Thyroid gland (tissue), 4 donors: ENCODE data around the gene SPTA1. TPM values are rescaled to one million over a fixed set of nuclear protein-coding genes. Genes with fewer than 3 reads are reported as not detected.

Experiments
- DNase-seq, 2 donors: peaks; one replicate each; pipeline ENCODE4 v3.0.0-alpha.2; 2019
- H3K27ac ChIP-seq, 3 donors: fragments of 200-600 bp; sonication (generic); 1 replicate in 2 of 3; 2 replicates in 1 of 3; pipeline ENCODE4 v1.5.1; 2016 to 2019; ENCODE audit warnings: mild to moderate bottlenecking in 1 of 3, moderate library complexity in 1 of 3
- H3K27me3 ChIP-seq: fragments of 200-600 bp; sonication (generic); one replicate; pipeline ENCODE4 v1.5.1; 2019
- H3K36me3 ChIP-seq, 2 donors: fragments of 200-600 bp; sonication (generic); one replicate each; pipeline ENCODE4 v1.5.1; 2016 to 2019
- H3K4me1 ChIP-seq, 2 donors: fragments of 200-600 bp; sonication (generic); one replicate each; pipeline ENCODE4 v1.5.1; 2017 to 2019
- H3K4me3 ChIP-seq, 3 donors: fragments of 200-600 bp; sonication (generic); replicated peaks in 1 of 3; 1 replicate in 2 of 3; 2 replicates in 1 of 3; pipeline ENCODE4 v1.5.1; 2016; ENCODE audit warnings: mild to moderate bottlenecking in 1 of 3
- H3K9me3 ChIP-seq: fragments of 200-600 bp; sonication (generic); one replicate; pipeline ENCODE4 v1.5.1; 2017
- CTCF ChIP-seq, 6 experiments: fragments of 200-600 bp in 3 of 6; fragments of 450-650 bp in 3 of 6; sonication (generic) in 3 of 6; IDR thresholded peaks; one replicate each; pipeline ENCODE4 v1.5.1; 2016 to 2019; ENCODE audit warnings: antibody characterized with exemption in 6 of 6, mild to moderate bottlenecking in 2 of 6, inconsistent platforms in 1 of 6, moderate library complexity in 1 of 6
- POLR2A ChIP-seq, 2 donors: fragments of 450-650 bp; IDR thresholded peaks; one replicate each; pipeline ENCODE4 v1.6.1; 2017; ENCODE audit warnings: antibody characterized with exemption in 2 of 2, mild to moderate bottlenecking in 2 of 2, moderate library complexity in 1 of 2
- WGBS, 2 donors: methylation state at CpG; one replicate each; pipeline ENCODE4 v1.1.5; 2017; 5-methylcytosine and 5-hydroxymethylcytosine counted together
- intact Hi-C: fragments of 100-400 bp; cut with DNase I; formaldehyde crosslinking; loops from one replicate; pipeline ENCODE4 v1.15.1; 2023
- total RNA-seq, 4 donors: library from RNA; depleted of rRNA; stranded (reverse); fragments of >200 nt; gene quantifications; one replicate each; pipeline ENCODE4 v1.2.3, GENCODE V29; 2016

Gene SPTA1
- total RNA-seq, 4 donors from 2014 or later = 0.10 to 0.11 TPM; not detected in 2

DNA sequence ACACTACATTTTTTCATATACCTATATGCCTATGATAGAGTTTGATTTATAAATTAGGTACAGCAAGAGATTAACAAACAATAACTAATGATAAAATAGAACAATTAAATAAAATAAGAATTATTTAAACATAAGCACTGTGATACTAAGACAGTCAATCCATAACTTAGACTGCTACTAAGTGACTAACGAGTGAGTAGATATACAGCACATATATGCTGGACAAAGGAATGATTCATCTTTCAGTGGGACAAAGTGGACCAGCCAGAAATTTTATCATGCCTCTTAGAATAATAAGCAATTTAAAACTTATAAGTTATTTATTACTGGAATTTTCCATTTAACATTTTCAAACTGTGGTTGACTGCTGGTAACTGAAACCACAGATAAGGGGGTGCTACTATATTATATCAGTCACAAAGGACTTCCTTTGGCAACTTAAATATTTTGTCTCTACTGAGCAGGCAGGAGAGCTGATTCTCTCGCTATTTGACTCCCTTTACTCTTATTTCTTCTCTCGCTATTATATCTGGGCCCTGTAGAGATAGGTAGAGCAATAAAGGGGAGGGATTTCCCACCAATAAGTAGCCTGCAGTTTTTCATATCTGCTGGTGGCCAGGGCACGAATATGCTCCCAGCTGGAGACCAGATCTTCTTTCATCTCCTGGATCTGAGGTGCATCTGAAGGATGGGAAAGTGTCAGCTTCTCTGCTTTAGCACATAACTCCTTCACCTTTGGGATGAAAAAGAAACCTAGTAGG, 10.8 kb downstream of the SPTA1 start:
- intact Hi-C loops = no loop called here
- 74 to 77% methylated on average over 4 of the region's 4 CpGs for WGBS, 2 donors
- TF ChIP-seq CTCF (IDR thresholded peaks at IDR 0.05) (no peak), POLR2A (IDR thresholded peaks at IDR 0.05) (no peak)

DNA sequence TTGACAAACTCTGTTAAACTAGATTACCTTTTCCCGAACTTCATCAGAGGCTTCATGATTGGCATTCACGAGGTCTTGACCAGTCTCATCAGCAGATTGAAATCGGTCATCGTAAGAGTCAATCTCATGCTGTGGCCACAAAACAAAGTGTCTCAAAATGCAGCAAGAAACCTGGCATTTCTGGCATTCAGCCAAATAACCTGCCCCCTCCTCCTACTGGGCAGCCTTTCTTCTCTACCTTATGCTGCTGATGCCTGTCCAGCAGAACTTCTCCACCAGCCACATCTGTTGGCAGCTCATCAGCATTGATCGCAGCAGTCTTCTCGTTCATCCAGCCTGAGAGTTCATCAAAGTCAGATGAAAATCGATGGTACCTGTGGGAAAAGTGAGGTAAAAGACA, 12.2 kb downstream of the SPTA1 start:
- TF ChIP-seq POLR2A (IDR thresholded peaks at IDR 0.05) (no peak), CTCF (IDR thresholded peaks at IDR 0.05) (no peak)
- Histone ChIP-seq H3K27me3 (no peaks in the 10 kb centered on the region), H3K36me3 (no peaks in the 10 kb centered on the region), H3K9me3 (no peaks in the 10 kb centered on the region), H3K4me1 (no peaks in the 10 kb centered on the region), H3K4me3 (no peak overlapping the region), H3K27ac (no peak overlapping the region)
- intact Hi-C loops = no loop called here
- WGBS, 2 donors = 92 to 95% methylated on average over 7 of the region's 7 CpGs
- DNase-seq = no peak

More for the DNA sequence above, 10.8 kb downstream of the SPTA1 start:
- no peak overlapping the region for H3K27ac ChIP-seq
- no peak overlapping the region for H3K4me3 ChIP-seq
- H3K36me3 ChIP-seq = no peaks in the 10 kb centered on the region
- no peaks in the 10 kb centered on the region for H3K4me1 ChIP-seq
- no peaks in the 10 kb centered on the region for H3K9me3 ChIP-seq
- no peaks in the 10 kb centered on the region for H3K27me3 ChIP-seq
- DNase-seq = no peak

GRCh38 chr1:158666037-158666436, 20.5 kb downstream of the SPTA1 start:
- Histone ChIP-seq H3K27me3 (no peaks in the 10 kb centered on the region), H3K4me3 (no peak overlapping the region), H3K9me3 (no peaks in the 10 kb centered on the region), H3K27ac (no peak overlapping the region), H3K36me3 (no peaks in the 10 kb centered on the region), H3K4me1 (no peaks in the 10 kb centered on the region)
- TF ChIP-seq POLR2A (IDR thresholded peaks at IDR 0.05) = no peak
- no peak for TF ChIP-seq CTCF (IDR thresholded peaks at IDR 0.05)
- WGBS, 2 donors = 86 to 93% methylated on average over 8 of the region's 8 CpGs
- intact Hi-C loops = no loop called here
- DNase-seq = no peak

DNA sequence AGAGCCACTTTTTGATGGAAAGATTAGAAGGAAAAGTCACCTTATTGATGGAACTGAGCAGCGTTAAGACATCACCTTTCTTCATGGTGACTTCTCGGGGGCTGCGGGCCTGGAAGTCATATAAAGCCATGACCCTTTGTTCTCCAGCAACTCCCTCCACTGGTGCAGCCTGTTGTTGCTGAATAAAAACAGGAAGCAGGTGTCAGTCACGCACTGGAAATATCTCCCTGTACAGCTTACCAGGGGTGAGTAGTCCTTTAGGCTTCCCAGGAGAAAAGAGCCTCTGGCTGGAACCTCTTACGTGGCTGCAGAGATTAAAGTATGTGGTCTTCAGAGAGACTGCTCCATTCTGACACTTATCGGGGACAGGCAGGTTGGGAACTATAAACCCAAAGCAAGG, 31.9 kb downstream of the SPTA1 start:
- Histone ChIP-seq H3K9me3 (no peaks in the 10 kb centered on the region), H3K36me3 (no peaks in the 10 kb centered on the region), H3K27ac (no peak overlapping the region), H3K4me3 (no peak overlapping the region), H3K4me1 (no peaks in the 10 kb centered on the region), H3K27me3 (no peaks in the 10 kb centered on the region)
- DNase-seq = no peak
- intact Hi-C loops = no loop called here
- no peak for TF ChIP-seq POLR2A (IDR thresholded peaks at IDR 0.05)
- no peak for TF ChIP-seq CTCF (IDR thresholded peaks at IDR 0.05)
- WGBS, 2 donors = 52 to 64% methylated on average over 6 of the region's 6 CpGs

GRCh38 chr1:158654086-158654485, 32.4 kb downstream of the SPTA1 start:
- Histone ChIP-seq H3K4me1 (no peaks in the 10 kb centered on the region), H3K27me3 (no peaks in the 10 kb centered on the region), H3K4me3 (no peak overlapping the region), H3K9me3 (no peaks in the 10 kb centered on the region), H3K27ac (no peak overlapping the region), H3K36me3 (no peaks in the 10 kb centered on the region)
- TF ChIP-seq POLR2A (IDR thresholded peaks at IDR 0.05) (no peak), CTCF (IDR thresholded peaks at IDR 0.05) (no peak)
- intact Hi-C loops = no loop called here
- no peak for DNase-seq
